Mesothelial cell of epicardium (in vitro differentiated cells): ENCODE data around the gene AKAP13. TPM values are rescaled to one million over a fixed set of nuclear protein-coding genes. Genes with fewer than 3 reads are reported as not detected.

Experiments
- DNase-seq, 2 experiments: peaks; one replicate each; pipeline ENCODE4 v3.0.0; 2021; ENCODE audit warnings: low spot score in 2 of 2; ENCODE audit not compliant: unreplicated experiment in 2 of 2
- H3K27ac Mint-ChIP-seq: 2 replicates; pipeline ENCODE4 v1.8.0; 2021; ENCODE audit warnings: mixed read lengths
- H3K27me3 Mint-ChIP-seq: 2 replicates; pipeline ENCODE4 v1.8.0; 2021; ENCODE audit warnings: low read depth, mixed read lengths
- H3K36me3 Mint-ChIP-seq: 2 replicates; pipeline ENCODE4 v1.8.0; 2021; ENCODE audit warnings: mixed read lengths
- H3K4me1 Mint-ChIP-seq: 2 replicates; pipeline ENCODE4 v1.8.0; 2021; ENCODE audit warnings: mixed read lengths
- H3K4me3 Mint-ChIP-seq: 2 replicates; pipeline ENCODE4 v1.8.0; 2021; ENCODE audit warnings: mild to moderate bottlenecking, moderate library complexity, mixed read lengths
- H3K9me3 Mint-ChIP-seq: 2 replicates; pipeline ENCODE4 v1.8.0; 2021; ENCODE audit warnings: mixed read lengths
- total RNA-seq: library from RNA; stranded (reverse); gene quantifications from 3 replicates; pipeline ENCODE4 v1.2.1, GENCODE V29; 2021
- TF ChIP-seq, protein P1 (sequence below): fragments of 200-600 bp; sonication (generic); IDR thresholded peaks from one replicate; pipeline ENCODE4 v1.5.0; 2021; ENCODE audit warnings: antibody characterized with exemption; ENCODE audit not compliant: unreplicated experiment

Gene AKAP13
- total RNA-seq, 1 donor from 2014 or later, result 109 TPM

GRCh38 chr15:85473455-85473854 lies 93.1 kb downstream of the AKAP13 start:
- TF ChIP-seq, protein P1, sequence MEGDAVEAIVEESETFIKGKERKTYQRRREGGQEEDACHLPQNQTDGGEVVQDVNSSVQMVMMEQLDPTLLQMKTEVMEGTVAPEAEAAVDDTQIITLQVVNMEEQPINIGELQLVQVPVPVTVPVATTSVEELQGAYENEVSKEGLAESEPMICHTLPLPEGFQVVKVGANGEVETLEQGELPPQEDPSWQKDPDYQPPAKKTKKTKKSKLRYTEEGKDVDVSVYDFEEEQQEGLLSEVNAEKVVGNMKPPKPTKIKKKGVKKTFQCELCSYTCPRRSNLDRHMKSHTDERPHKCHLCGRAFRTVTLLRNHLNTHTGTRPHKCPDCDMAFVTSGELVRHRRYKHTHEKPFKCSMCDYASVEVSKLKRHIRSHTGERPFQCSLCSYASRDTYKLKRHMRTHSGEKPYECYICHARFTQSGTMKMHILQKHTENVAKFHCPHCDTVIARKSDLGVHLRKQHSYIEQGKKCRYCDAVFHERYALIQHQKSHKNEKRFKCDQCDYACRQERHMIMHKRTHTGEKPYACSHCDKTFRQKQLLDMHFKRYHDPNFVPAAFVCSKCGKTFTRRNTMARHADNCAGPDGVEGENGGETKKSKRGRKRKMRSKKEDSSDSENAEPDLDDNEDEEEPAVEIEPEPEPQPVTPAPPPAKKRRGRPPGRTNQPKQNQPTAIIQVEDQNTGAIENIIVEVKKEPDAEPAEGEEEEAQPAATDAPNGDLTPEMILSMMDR, result no peak
- Mint-ChIP-seq H3K36me3 (no peaks in the 10 kb centered on the region), H3K4me1 (peaks cover 26% of the 10 kb centered on the region), H3K4me3 (no peak overlapping the region), H3K27me3 (no peaks in the 10 kb centered on the region), H3K27ac (peak overlapping the region; percentile 40), H3K9me3 (no peaks in the 10 kb centered on the region)
- DNase-seq, result no peak

GRCh38 chr15:85474700-85475316 lies 94.4 kb downstream of the AKAP13 start:
- Mint-ChIP-seq H3K4me1 (peaks cover 40% of the 10 kb centered on the region), H3K36me3 (no peaks in the 10 kb centered on the region), H3K27me3 (no peaks in the 10 kb centered on the region), H3K4me3 (no peak overlapping the region), H3K9me3 (no peaks in the 10 kb centered on the region), H3K27ac (no peak overlapping the region)
- TF ChIP-seq, protein P1, result no peak
- no peak for DNase-seq

GRCh38 chr15:85475317-85475701 lies 94.9 kb downstream of the AKAP13 start:
- no peak for DNase-seq
- H3K27ac Mint-ChIP-seq, result no peak overlapping the region
- no peaks in the 10 kb centered on the region for H3K27me3 Mint-ChIP-seq
- TF ChIP-seq, protein P1, result no peak
- no peak overlapping the region for H3K4me3 Mint-ChIP-seq
- H3K4me1 Mint-ChIP-seq, result peaks cover 39% of the 10 kb centered on the region
- no peaks in the 10 kb centered on the region for H3K9me3 Mint-ChIP-seq
- H3K36me3 Mint-ChIP-seq, result no peaks in the 10 kb centered on the region

DNA sequence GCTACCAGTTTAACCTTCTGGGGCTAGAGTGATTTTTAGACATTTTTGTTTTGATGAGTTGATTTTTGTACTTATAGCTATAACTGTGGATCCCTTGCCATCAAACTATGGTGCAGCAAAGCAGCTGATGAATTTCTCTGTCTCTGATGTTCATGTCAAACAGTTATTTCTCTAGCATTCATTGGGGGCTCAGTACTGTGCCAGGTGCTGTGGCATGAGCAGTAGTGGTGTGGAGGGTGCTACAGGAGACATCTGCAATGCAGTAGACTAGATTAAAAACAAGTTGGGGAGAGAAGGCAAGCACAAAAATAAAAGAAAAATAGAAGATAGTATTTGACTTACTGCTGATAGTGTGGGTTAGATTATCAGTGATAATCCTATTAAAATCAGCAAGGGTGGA lies 95.3 kb downstream of the AKAP13 start:
- H3K4me3 Mint-ChIP-seq, result no peak overlapping the region
- no peak for DNase-seq
- H3K4me1 Mint-ChIP-seq, result peaks cover 36% of the 10 kb centered on the region
- H3K27me3 Mint-ChIP-seq, result no peaks in the 10 kb centered on the region
- no peaks in the 10 kb centered on the region for H3K9me3 Mint-ChIP-seq
- no peaks in the 10 kb centered on the region for H3K36me3 Mint-ChIP-seq
- TF ChIP-seq, protein P1, result no peak
- no peak overlapping the region for H3K27ac Mint-ChIP-seq

GRCh38 chr15:85477061-85477460 lies 96.7 kb downstream of the AKAP13 start:
- no peaks in the 10 kb centered on the region for H3K36me3 Mint-ChIP-seq
- no peak overlapping the region for H3K27ac Mint-ChIP-seq
- TF ChIP-seq, protein P1, result no peak
- DNase-seq, result no peak
- H3K4me3 Mint-ChIP-seq, result no peak overlapping the region
- H3K9me3 Mint-ChIP-seq, result no peaks in the 10 kb centered on the region
- peaks cover 39% of the 10 kb centered on the region for H3K4me1 Mint-ChIP-seq
- H3K27me3 Mint-ChIP-seq, result no peaks in the 10 kb centered on the region

DNA sequence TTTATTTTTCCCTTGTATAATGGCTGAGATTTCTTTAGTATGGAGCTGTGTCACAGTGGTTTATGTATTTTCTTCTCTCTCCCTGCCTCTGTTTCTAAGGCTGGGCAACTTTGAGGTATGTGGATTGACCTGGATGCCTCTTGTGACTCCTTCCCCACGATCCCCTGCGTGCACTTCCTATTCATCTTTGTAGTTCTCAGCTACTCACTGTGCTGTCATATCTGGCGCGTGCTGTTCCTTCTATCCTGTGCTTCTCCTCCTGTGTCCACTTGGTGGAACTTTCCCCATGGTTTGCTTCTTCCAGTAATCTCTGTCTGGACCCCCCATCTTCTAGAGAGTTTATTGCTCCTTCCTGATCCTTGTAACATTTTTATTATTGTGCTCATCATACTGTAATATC lies 97.3 kb downstream of the AKAP13 start:
- TF ChIP-seq, protein P1, result no peak
- no peaks in the 10 kb centered on the region for H3K36me3 Mint-ChIP-seq
- H3K27me3 Mint-ChIP-seq, result no peaks in the 10 kb centered on the region
- H3K9me3 Mint-ChIP-seq, result no peaks in the 10 kb centered on the region
- no peak overlapping the region for H3K4me3 Mint-ChIP-seq
- H3K27ac Mint-ChIP-seq, result peak overlapping the region; percentile 20
- peaks cover 46% of the 10 kb centered on the region for H3K4me1 Mint-ChIP-seq
- no peak for DNase-seq
